ENCODE data around the gene HASPIN. TPM values are rescaled to one million over a fixed set of nuclear protein-coding genes. Genes with fewer than 3 reads are reported as not detected.
"Not testable (repeated sequence)": the region's sequence is repeated elsewhere in the genome, so short reads cannot be mapped to it uniquely, and the experiment has no call there.

HASPIN gene
- total RNA-seq, 1 experiment from 2014 or later: 30.0 TPM

DNA sequence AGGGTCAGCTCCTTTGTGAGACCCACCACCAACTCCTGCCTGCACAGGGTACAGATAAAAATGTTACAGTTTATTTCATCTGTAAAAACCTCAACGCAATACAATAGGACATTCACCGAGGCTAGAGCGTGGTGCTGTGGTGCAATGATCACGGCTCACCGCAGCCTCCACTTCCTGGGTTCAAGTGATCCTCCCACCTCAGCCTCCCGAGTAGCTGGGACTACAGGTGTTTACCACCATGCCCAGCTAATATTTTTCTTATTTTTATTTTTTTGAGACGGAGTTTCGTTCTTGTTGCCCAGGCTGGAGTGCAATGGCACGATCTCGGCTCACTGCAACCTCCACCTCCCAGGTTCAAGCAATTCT lies 11.2 kb downstream of the HASPIN start:
- H3K27ac Mint-ChIP-seq; H3K9me3 Mint-ChIP-seq; H3K27me3 Mint-ChIP-seq (ENCODE audit: low read depth); ATAC-seq; H3K36me3 Mint-ChIP-seq; POLR2A ChIA-PET; DNase-seq (ENCODE audit: low spot score); H3K4me3 Mint-ChIP-seq: not testable (repeated sequence)
- CTCF ChIA-PET: interaction anchor here (0.7 to 4.4 kb wide), 11 partner anchors 12 to 172 kb away, joined by 3 to 21 read pairs (median 4); partner anchors contain the start of gene HASPIN
- H3K4me1 Mint-ChIP-seq: peaks cover 27% of the 10 kb centered on the region

DNA sequence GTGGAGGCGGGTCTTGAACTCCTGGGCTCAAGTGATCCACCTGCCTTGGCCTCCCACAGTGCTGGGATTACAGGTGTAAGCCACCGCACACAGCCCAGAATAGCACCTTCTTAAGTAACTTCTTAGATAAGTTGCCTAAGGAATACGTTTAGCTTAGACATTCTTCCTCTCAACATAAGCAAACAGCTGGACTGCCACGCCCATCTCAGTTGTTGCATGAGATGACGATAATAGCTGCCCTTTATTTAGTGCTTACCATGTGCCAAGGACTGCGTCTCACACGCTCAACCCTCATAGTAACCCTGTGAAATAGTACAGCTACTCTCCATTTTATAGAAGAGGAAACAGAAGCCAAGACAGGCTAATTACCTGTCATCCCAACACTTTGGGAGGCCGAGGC lies 11.8 kb downstream of the HASPIN start:
- ChIA-PET POLR2A (no interaction called here), CTCF (interaction anchor here (0.6 to 5.8 kb wide), 10 partner anchors 12 to 110 kb away, joined by 3 to 73 read pairs (median 5); partner anchors contain the start of genes HASPIN and NCBP3)
- no peak overlapping the region for H3K27ac Mint-ChIP-seq
- DNase-seq (ENCODE audit: low spot score) (no peak), ATAC-seq (no peak)
- no peaks in the 10 kb centered on the region for H3K36me3 Mint-ChIP-seq
- peaks cover 28% of the 10 kb centered on the region for H3K4me1 Mint-ChIP-seq
- no peaks in the 10 kb centered on the region for H3K9me3 Mint-ChIP-seq
- no peak overlapping the region for H3K4me3 Mint-ChIP-seq
- no peaks in the 10 kb centered on the region for H3K27me3 Mint-ChIP-seq (ENCODE audit: low read depth)
- TF ChIP-seq ZNF232 (CRISPR knock-in tag; IDR thresholded peaks at IDR 0.05): no peak
- TF ChIP-seq, protein P1, sequence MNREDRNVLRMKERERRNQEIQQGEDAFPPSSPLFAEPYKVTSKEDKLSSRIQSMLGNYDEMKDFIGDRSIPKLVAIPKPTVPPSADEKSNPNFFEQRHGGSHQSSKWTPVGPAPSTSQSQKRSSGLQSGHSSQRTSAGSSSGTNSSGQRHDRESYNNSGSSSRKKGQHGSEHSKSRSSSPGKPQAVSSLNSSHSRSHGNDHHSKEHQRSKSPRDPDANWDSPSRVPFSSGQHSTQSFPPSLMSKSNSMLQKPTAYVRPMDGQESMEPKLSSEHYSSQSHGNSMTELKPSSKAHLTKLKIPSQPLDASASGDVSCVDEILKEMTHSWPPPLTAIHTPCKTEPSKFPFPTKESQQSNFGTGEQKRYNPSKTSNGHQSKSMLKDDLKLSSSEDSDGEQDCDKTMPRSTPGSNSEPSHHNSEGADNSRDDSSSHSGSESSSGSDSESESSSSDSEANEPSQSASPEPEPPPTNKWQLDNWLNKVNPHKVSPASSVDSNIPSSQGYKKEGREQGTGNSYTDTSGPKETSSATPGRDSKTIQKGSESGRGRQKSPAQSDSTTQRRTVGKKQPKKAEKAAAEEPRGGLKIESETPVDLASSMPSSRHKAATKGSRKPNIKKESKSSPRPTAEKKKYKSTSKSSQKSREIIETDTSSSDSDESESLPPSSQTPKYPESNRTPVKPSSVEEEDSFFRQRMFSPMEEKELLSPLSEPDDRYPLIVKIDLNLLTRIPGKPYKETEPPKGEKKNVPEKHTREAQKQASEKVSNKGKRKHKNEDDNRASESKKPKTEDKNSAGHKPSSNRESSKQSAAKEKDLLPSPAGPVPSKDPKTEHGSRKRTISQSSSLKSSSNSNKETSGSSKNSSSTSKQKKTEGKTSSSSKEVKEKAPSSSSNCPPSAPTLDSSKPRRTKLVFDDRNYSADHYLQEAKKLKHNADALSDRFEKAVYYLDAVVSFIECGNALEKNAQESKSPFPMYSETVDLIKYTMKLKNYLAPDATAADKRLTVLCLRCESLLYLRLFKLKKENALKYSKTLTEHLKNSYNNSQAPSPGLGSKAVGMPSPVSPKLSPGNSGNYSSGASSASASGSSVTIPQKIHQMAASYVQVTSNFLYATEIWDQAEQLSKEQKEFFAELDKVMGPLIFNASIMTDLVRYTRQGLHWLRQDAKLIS (CRISPR knock-in tag; IDR thresholded peaks at IDR 0.05; ENCODE audit: borderline replicate concordance): no peak
- TF ChIP-seq, protein P2, sequence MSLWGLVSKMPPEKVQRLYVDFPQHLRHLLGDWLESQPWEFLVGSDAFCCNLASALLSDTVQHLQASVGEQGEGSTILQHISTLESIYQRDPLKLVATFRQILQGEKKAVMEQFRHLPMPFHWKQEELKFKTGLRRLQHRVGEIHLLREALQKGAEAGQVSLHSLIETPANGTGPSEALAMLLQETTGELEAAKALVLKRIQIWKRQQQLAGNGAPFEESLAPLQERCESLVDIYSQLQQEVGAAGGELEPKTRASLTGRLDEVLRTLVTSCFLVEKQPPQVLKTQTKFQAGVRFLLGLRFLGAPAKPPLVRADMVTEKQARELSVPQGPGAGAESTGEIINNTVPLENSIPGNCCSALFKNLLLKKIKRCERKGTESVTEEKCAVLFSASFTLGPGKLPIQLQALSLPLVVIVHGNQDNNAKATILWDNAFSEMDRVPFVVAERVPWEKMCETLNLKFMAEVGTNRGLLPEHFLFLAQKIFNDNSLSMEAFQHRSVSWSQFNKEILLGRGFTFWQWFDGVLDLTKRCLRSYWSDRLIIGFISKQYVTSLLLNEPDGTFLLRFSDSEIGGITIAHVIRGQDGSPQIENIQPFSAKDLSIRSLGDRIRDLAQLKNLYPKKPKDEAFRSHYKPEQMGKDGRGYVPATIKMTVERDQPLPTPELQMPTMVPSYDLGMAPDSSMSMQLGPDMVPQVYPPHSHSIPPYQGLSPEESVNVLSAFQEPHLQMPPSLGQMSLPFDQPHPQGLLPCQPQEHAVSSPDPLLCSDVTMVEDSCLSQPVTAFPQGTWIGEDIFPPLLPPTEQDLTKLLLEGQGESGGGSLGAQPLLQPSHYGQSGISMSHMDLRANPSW (CRISPR knock-in tag; conservative IDR thresholded peaks at IDR 0.05; ENCODE audit: low read depth): no peak
- TF ChIP-seq, protein P3, sequence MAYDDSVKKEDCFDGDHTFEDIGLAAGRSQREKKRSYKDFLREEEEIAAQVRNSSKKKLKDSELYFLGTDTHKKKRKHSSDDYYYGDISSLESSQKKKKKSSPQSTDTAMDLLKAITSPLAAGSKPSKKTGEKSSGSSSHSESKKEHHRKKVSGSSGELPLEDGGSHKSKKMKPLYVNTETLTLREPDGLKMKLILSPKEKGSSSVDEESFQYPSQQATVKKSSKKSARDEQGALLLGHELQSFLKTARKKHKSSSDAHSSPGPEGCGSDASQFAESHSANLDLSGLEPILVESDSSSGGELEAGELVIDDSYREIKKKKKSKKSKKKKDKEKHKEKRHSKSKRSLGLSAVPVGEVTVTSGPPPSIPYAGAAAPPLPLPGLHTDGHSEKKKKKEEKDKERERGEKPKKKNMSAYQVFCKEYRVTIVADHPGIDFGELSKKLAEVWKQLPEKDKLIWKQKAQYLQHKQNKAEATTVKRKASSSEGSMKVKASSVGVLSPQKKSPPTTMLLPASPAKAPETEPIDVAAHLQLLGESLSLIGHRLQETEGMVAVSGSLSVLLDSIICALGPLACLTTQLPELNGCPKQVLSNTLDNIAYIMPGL (CRISPR knock-in tag; IDR thresholded peaks at IDR 0.05): no peak
- TF ChIP-seq NFYB (CRISPR knock-in tag; conservative IDR thresholded peaks at IDR 0.05; ENCODE audit: low read depth): no peak
- TF ChIP-seq, protein P4, sequence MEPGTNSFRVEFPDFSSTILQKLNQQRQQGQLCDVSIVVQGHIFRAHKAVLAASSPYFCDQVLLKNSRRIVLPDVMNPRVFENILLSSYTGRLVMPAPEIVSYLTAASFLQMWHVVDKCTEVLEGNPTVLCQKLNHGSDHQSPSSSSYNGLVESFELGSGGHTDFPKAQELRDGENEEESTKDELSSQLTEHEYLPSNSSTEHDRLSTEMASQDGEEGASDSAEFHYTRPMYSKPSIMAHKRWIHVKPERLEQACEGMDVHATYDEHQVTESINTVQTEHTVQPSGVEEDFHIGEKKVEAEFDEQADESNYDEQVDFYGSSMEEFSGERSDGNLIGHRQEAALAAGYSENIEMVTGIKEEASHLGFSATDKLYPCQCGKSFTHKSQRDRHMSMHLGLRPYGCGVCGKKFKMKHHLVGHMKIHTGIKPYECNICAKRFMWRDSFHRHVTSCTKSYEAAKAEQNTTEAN (CRISPR knock-in tag; IDR thresholded peaks at IDR 0.05): no peak
- TF ChIP-seq, protein P5, sequence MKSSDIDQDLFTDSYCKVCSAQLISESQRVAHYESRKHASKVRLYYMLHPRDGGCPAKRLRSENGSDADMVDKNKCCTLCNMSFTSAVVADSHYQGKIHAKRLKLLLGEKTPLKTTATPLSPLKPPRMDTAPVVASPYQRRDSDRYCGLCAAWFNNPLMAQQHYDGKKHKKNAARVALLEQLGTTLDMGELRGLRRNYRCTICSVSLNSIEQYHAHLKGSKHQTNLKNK (CRISPR knock-in tag; IDR thresholded peaks at IDR 0.05): no peak
- no peak for TF ChIP-seq ZNF317 (CRISPR knock-in tag; IDR thresholded peaks at IDR 0.05; ENCODE audit: borderline replicate concordance, low read depth)
- TF ChIP-seq ZNF423 (CRISPR knock-in tag; IDR thresholded peaks at IDR 0.05): no peak
- TF ChIP-seq, protein P6, sequence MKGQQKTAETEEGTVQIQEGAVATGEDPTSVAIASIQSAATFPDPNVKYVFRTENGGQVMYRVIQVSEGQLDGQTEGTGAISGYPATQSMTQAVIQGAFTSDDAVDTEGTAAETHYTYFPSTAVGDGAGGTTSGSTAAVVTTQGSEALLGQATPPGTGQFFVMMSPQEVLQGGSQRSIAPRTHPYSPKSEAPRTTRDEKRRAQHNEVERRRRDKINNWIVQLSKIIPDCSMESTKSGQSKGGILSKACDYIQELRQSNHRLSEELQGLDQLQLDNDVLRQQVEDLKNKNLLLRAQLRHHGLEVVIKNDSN (CRISPR knock-in tag; IDR thresholded peaks at IDR 0.05): no peak
- no peak for TF ChIP-seq GABPB1 (CRISPR knock-in tag; IDR thresholded peaks at IDR 0.05)
- TF ChIP-seq, protein P7, sequence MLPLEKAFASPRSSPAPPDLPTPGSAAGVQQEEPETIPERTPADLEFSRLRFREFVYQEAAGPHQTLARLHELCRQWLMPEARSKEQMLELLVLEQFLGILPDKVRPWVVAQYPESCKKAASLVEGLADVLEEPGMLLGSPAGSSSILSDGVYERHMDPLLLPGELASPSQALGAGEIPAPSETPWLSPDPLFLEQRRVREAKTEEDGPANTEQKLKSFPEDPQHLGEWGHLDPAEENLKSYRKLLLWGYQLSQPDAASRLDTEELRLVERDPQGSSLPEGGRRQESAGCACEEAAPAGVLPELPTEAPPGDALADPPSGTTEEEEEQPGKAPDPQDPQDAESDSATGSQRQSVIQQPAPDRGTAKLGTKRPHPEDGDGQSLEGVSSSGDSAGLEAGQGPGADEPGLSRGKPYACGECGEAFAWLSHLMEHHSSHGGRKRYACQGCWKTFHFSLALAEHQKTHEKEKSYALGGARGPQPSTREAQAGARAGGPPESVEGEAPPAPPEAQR (CRISPR knock-in tag; IDR thresholded peaks at IDR 0.05): no peak
- no peak for TF ChIP-seq JAZF1 (CRISPR knock-in tag; IDR thresholded peaks at IDR 0.05)
- TF ChIP-seq, protein P8, sequence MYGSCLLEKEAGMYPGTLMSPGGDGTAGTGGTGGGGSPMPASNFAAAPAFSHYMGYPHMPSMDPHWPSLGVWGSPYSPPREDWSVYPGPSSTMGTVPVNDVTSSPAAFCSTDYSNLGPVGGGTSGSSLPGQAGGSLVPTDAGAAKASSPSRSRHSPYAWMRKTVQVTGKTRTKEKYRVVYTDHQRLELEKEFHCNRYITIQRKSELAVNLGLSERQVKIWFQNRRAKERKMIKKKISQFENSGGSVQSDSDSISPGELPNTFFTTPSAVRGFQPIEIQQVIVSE (CRISPR knock-in tag; IDR thresholded peaks at IDR 0.05; ENCODE audit: borderline replicate concordance): no peak
- TF ChIP-seq, protein P9, sequence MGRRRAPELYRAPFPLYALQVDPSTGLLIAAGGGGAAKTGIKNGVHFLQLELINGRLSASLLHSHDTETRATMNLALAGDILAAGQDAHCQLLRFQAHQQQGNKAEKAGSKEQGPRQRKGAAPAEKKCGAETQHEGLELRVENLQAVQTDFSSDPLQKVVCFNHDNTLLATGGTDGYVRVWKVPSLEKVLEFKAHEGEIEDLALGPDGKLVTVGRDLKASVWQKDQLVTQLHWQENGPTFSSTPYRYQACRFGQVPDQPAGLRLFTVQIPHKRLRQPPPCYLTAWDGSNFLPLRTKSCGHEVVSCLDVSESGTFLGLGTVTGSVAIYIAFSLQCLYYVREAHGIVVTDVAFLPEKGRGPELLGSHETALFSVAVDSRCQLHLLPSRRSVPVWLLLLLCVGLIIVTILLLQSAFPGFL (CRISPR knock-in tag; IDR thresholded peaks at IDR 0.05; ENCODE audit: borderline replicate concordance): no peak
- TF ChIP-seq, protein P10, sequence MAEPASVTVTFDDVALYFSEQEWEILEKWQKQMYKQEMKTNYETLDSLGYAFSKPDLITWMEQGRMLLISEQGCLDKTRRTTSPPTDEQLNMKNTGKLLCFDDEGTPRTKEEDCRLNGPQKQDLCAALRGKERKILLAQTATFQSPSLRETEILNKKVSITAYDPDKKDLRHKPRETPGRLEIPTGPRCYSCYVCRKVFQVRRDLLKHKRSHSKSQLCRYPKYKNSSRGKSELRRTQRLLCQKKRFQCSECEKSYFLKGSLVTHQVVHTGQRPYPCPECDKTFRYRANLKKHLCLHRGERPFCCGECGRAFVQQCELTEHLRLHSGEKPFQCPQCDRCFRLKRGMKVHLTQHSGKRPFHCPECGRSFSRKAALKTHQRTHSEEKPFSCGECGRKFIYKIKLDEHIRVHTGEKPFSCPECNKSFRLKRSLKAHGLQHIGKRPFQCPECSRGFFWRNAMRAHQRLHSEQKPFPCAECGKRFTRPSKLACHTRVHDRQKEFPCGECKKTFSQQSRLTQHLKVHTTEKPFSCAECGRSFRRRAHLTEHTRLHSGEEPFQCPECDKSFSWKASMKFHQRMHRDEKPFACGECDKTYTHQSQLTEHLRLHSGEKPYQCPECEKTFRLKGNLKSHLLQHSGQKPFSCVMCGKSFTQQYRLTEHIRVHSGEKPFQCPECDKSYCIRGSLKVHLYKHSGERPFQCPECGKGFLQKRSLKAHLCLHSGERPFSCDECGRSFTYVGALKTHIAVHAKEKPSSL (CRISPR knock-in tag; conservative IDR thresholded peaks at IDR 0.05): no peak

Data from WTC11 (cell line).